Esophagus squamous epithelium (tissue), 4 donors: ENCODE measurements around the gene RPL14.

Experiments used
- CTCF ChIP-seq, 6 experiments: fragments of 450-650 bp in 4 of 6; fragments of 200-600 bp in 2 of 6; sonication (generic) in 2 of 6; IDR thresholded peaks; one replicate each; pipeline ENCODE4 v1.5.1; 2016 to 2019; ENCODE audit warnings: antibody characterized with exemption in 6 of 6, mild to moderate bottlenecking in 4 of 6, moderate library complexity in 4 of 6
- POLR2A ChIP-seq, 4 donors: fragments of 450-650 bp; IDR thresholded peaks; one replicate each; pipeline ENCODE4 v1.6.1; 2017; ENCODE audit warnings: antibody characterized with exemption in 4 of 4, mild to moderate bottlenecking in 4 of 4, moderate library complexity in 3 of 4

GRCh38 chr3:40422861-40423260 lies 34.3 kb upstream of the RPL14 start:
- TF ChIP-seq CTCF (IDR thresholded peaks at IDR 0.05) (no peak), POLR2A (IDR thresholded peaks at IDR 0.05) (no peak)
